ENCODE measurements around the gene KRT2. TPM values are rescaled to one million over a fixed set of nuclear protein-coding genes. Genes with fewer than 3 reads are reported as not detected.

KRT2 gene
- total and polyA plus RNA-seq, 12 donors, result not detected

GRCh38 chr12:52637299-52637698 lies 14.7 kb downstream of the KRT2 start:
- Histone ChIP-seq H3K9me3 (no peaks in the 10 kb centered on the region), H3K27ac (no peak overlapping the region), H3K27me3 (peaks cover 0 to 46% (median 20%) of the 10 kb centered on the region in 7 donors), H3K4me1 (peaks cover 0 to 2% (median 0%) of the 10 kb centered on the region in 9 donors), H3K4me3 (no peak overlapping the region), H3K36me3 (no peaks in the 10 kb centered on the region)
- TF ChIP-seq CTCF (IDR thresholded peaks at IDR 0.05), result no peak
- WGBS, 2 donors, result 62 to 75% methylated on average over 4 of the region's 4 CpGs
- intact Hi-C loops (cut with DNase I), result no loop called here
- ATAC-seq (no peak), DNase-seq (no peak)

- no peak for ATAC-seq
- no peak for TF ChIP-seq CTCF (IDR thresholded peaks at IDR 0.05)
- Histone ChIP-seq H3K4me1 (peaks cover 0 to 2% (median 0%) of the 10 kb centered on the region in 9 donors), H3K4me3 (no peak overlapping the region), H3K27me3 (peaks cover 0 to 49% (median 15%) of the 10 kb centered on the region in 7 donors), H3K36me3 (no peaks in the 10 kb centered on the region), H3K27ac (no peak overlapping the region), H3K9me3 (no peaks in the 10 kb centered on the region)
- WGBS, 2 donors, result 64 to 72% methylated on average over 5 of the region's 5 CpGs
- no peak for DNase-seq
- intact Hi-C loops (cut with DNase I), result no loop called here
Measured at GRCh38 chr12:52636592-52637258, 15.3 kb downstream of the KRT2 start.

GRCh38 chr12:52636189-52636588 lies 15.8 kb downstream of the KRT2 start:
- Histone ChIP-seq H3K27me3 (peaks cover 0 to 44% (median 13%) of the 10 kb centered on the region in 7 donors), H3K27ac (no peak overlapping the region), H3K4me1 (peaks cover 0 to 2% (median 0%) of the 10 kb centered on the region in 9 donors), H3K36me3 (no peaks in the 10 kb centered on the region), H3K9me3 (no peaks in the 10 kb centered on the region), H3K4me3 (no peak overlapping the region)
- intact Hi-C loops (cut with DNase I), result no loop called here
- 82 to 86% methylated on average over 6 of the region's 6 CpGs for WGBS, 2 donors
- DNase-seq (no peak), ATAC-seq (no peak)
- no peak for TF ChIP-seq CTCF (IDR thresholded peaks at IDR 0.05)

GRCh38 chr12:52634266-52635056 lies 17.6 kb downstream of the KRT2 start:
- no peaks in the 10 kb centered on the region for H3K9me3 ChIP-seq

More at GRCh38 chr12:52634266-52635056, 17.6 kb downstream of the KRT2 start:
- peaks cover 0 to 37% (median 10%) of the 10 kb centered on the region in 7 donors for H3K27me3 ChIP-seq
- DNase-seq (peak; percentile 73 to 75), ATAC-seq (peak; percentile 91 to 99 (median 96))
- no peak overlapping the region for H3K27ac ChIP-seq
- WGBS, 2 donors, result 49 to 52% methylated on average over 7 of the region's 7 CpGs
- H3K4me1 ChIP-seq, result peaks cover 0 to 2% (median 0%) of the 10 kb centered on the region in 9 donors
- TF ChIP-seq CTCF (IDR thresholded peaks at IDR 0.05), result no peak
- intact Hi-C loops (cut with DNase I), result no loop called here
- no peaks in the 10 kb centered on the region for H3K36me3 ChIP-seq
- H3K4me3 ChIP-seq, result no peak overlapping the region
